MM.1S (cell line): ENCODE data around the gene C22orf23.
A peak's percentile ranks its signal among the peaks of the same experiment; 100 is the strongest.

Source experiments
- DNase-seq: peaks from one replicate; pipeline ENCODE4 v3.0.0-alpha.2; 2015
- H2AFZ ChIP-seq: fragments of 300-600 bp; sonication (generic); 2 replicates; pipeline ENCODE4 v1.6.0; 2016; ENCODE audit warnings: antibody characterized with exemption, low read length
- H3F3A ChIP-seq: fragments of 300-600 bp; sonication (generic); 2 replicates; pipeline ENCODE4 v1.6.1; 2016; ENCODE audit warnings: mild to moderate bottlenecking, antibody characterized with exemption, low read length, moderate library complexity, mixed read lengths; ENCODE audit not compliant: insufficient read depth
- H3K27ac ChIP-seq: fragments of 300-600 bp; sonication (generic); 2 replicates; pipeline ENCODE4 v1.5.1; 2016; ENCODE audit warnings: mild to moderate bottlenecking, low read length
- H3K27me3 ChIP-seq: fragments of 300-600 bp; sonication (generic); replicated peaks from 2 replicates; pipeline ENCODE4 v1.6.0; 2016; ENCODE audit warnings: low read length; ENCODE audit not compliant: insufficient read depth
- H3K36me3 ChIP-seq: fragments of 300-600 bp; sonication (generic); replicated peaks from 2 replicates; pipeline ENCODE4 v1.6.1; 2016; ENCODE audit warnings: mild to moderate bottlenecking, low read length, mixed read lengths; ENCODE audit not compliant: insufficient read depth
- H3K4me1 ChIP-seq: fragments of 300-600 bp; sonication (generic); 2 replicates; pipeline ENCODE4 v1.6.1; 2016; ENCODE audit warnings: low read length, mixed read lengths
- H3K4me2 ChIP-seq: fragments of 300-600 bp; sonication (generic); 2 replicates; pipeline ENCODE4 v1.6.0; 2016; ENCODE audit warnings: low read depth, low read length
- H3K4me3 ChIP-seq: fragments of 300-600 bp; sonication (generic); 2 replicates; pipeline ENCODE4 v1.5.1; 2016; ENCODE audit warnings: low read length, mixed read lengths
- H3K79me2 ChIP-seq: fragments of 300-600 bp; sonication (generic); 2 replicates; pipeline ENCODE4 v1.6.1; 2016; ENCODE audit warnings: mixed run types, low read length, mixed read lengths
- H3K9ac ChIP-seq: fragments of 300-600 bp; sonication (generic); 2 replicates; pipeline ENCODE4 v1.6.1; 2016; ENCODE audit warnings: low read length, mixed read lengths
- H3K9me2 ChIP-seq: fragments of 300-600 bp; sonication (generic); replicated peaks from 2 replicates; pipeline ENCODE4 v1.6.1; 2016; ENCODE audit warnings: mild to moderate bottlenecking, low read length, mixed read lengths; ENCODE audit not compliant: insufficient read depth
- H3K9me3 ChIP-seq: fragments of 300-600 bp; sonication (generic); replicated peaks from 2 replicates; pipeline ENCODE4 v1.6.1; 2016; ENCODE audit warnings: mild to moderate bottlenecking, low read length, mixed read lengths; ENCODE audit not compliant: insufficient read depth
- H4K20me1 ChIP-seq: fragments of 300-600 bp; sonication (generic); 2 replicates; pipeline ENCODE4 v1.6.1; 2016; ENCODE audit warnings: mild to moderate bottlenecking, low read length, moderate library complexity, mixed read lengths; ENCODE audit not compliant: insufficient read depth
- EZH2 ChIP-seq: fragments of 300-600 bp; sonication (generic); optimal IDR thresholded peaks from 2 replicates; pipeline ENCODE3; 2017; ENCODE audit warnings: low read depth, mild to moderate bottlenecking, antibody characterized with exemption, low read length, mixed read lengths
- EZH2phosphoT487 ChIP-seq: fragments of 300-600 bp; sonication (generic); IDR thresholded peaks from 2 replicates; pipeline ENCODE4 v1.6.1; 2018; ENCODE audit warnings: antibody characterized with exemption, low read length
- TF ChIP-seq, protein P1 (sequence below): fragments of 300-600 bp; sonication (generic); IDR thresholded peaks from 2 replicates; pipeline ENCODE4 v1.5.1; 2016; ENCODE audit warnings: antibody characterized with exemption, low read length, mixed read lengths

The C22orf23 gene

DNA sequence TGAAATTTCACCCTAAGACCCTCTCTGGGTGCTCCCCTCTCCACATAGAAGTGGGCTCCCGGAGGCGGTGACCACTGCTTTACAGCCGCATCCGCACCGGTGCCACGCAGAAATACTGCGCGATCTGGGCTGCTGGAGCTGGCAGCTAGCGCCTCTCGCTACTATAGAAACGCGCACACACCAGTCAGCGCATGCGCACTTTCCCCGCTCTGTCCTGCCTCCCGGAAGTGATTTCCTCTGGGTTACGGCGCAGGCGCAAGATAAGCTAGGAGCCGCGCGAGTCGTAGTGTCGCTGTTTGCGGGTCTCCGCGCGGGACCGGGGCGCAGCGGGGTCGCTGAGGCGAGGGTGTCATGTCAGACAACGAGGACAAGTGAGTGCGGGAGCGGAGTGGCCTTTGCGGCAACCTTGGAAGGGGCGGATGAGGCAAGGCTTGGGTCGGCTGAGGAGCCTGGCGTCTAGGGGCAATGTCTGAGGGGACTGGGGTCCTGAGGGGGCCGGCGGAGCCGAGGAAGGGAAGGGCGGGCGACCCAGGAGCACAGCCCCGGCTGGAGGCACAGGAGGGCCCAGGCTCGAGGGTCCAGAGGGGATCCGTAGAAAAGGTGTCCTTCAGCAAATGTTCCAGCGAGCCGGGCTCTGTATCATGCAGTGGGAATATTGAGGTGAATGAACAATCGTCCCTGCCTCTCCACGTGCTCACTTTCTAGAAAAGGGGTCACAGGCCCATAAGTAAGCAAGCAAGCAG, at the start of gene C22orf23, which contains the start of gene POLR2F:
Gene C22orf23, minus strand, starts transcription at position 165 of the 743 bp plus-strand sequence. CDS start 452 bp downstream, outside the sequence.
Gene POLR2F, plus strand, starts transcription at position 263 of the 743 bp plus-strand sequence. Its CDS starts 89 bp downstream, at position 352.
- TF ChIP-seq EZH2: no peak
- no peaks in the 10 kb centered on the region for H3K9me2 ChIP-seq
- peaks cover 7% of the 10 kb centered on the region for H3K4me1 ChIP-seq
- no peaks in the 10 kb centered on the region for H4K20me1 ChIP-seq
- peak; percentile 98 for DNase-seq
- no peaks in the 10 kb centered on the region; the same call in 1 of the 2 replicates for H3K27me3 ChIP-seq
- peak within 1 kb of the TSS; percentile 98 for H2AFZ ChIP-seq
- H3K4me2 ChIP-seq: peak within 1 kb of the TSS; percentile 100
- peaks cover 36% of the 10 kb centered on the region for H3K79me2 ChIP-seq
- H3F3A ChIP-seq: no peaks in the 10 kb centered on the region
- peak within 1 kb of the TSS; percentile 98 for H3K4me3 ChIP-seq
- no peaks in the 10 kb centered on the region for H3K9me3 ChIP-seq
- H3K9ac ChIP-seq: peak within 1 kb of the TSS; percentile 84
- peaks cover 2% of the 10 kb centered on the region for H3K36me3 ChIP-seq
- H3K27ac ChIP-seq: no peak within 1 kb of the TSS

DNA sequence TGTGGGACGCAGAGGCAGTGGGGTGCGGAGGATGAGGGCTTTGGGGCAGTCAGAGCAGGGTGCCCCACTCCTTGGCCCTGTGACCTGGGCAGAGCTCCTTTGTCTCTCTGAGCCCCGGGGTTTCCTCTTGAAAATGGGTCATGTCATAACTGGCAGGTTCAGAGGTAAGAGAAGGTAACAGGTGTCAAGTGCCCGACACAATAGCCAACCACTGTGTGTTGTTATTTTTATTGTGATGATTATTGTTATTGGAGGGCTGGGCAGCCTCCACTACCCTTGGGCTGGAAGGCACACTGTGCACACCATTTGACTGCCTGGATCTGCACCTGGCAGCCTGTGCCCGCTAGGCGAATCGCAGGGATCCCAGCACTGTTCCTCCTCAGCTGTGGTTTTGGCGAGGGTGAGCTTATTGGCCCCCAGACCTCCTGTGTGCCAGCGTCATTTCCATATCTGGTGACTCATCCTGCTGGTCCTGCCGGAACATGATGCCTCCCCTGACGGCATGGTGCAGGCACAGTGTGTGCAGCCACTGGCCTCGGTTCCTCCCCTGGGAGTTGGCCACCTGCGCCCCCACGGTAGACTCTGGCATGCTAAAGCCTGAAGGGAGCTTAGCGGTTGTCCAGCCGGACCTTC, 46.4 kb upstream of the C22orf23 start:
- Histone ChIP-seq H3K79me2 (no peaks in the 10 kb centered on the region), H3K27ac (no peak overlapping the region), H3K9me2 (no peaks in the 10 kb centered on the region), H3K4me2 (no peak overlapping the region), H2AFZ (no peak overlapping the region), H3K9ac (no peak overlapping the region), H3K4me3 (no peak overlapping the region), H3K9me3 (no peaks in the 10 kb centered on the region), H3K27me3 (no peaks in the 10 kb centered on the region), H3K36me3 (no peaks in the 10 kb centered on the region), H4K20me1 (no peaks in the 10 kb centered on the region), H3F3A (no peaks in the 10 kb centered on the region), H3K4me1 (no peaks in the 10 kb centered on the region)
- TF ChIP-seq, protein P1, sequence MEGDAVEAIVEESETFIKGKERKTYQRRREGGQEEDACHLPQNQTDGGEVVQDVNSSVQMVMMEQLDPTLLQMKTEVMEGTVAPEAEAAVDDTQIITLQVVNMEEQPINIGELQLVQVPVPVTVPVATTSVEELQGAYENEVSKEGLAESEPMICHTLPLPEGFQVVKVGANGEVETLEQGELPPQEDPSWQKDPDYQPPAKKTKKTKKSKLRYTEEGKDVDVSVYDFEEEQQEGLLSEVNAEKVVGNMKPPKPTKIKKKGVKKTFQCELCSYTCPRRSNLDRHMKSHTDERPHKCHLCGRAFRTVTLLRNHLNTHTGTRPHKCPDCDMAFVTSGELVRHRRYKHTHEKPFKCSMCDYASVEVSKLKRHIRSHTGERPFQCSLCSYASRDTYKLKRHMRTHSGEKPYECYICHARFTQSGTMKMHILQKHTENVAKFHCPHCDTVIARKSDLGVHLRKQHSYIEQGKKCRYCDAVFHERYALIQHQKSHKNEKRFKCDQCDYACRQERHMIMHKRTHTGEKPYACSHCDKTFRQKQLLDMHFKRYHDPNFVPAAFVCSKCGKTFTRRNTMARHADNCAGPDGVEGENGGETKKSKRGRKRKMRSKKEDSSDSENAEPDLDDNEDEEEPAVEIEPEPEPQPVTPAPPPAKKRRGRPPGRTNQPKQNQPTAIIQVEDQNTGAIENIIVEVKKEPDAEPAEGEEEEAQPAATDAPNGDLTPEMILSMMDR: no peak
- TF ChIP-seq EZH2 (no peak), EZH2phosphoT487 (no peak)
- no peak for DNase-seq

DNA sequence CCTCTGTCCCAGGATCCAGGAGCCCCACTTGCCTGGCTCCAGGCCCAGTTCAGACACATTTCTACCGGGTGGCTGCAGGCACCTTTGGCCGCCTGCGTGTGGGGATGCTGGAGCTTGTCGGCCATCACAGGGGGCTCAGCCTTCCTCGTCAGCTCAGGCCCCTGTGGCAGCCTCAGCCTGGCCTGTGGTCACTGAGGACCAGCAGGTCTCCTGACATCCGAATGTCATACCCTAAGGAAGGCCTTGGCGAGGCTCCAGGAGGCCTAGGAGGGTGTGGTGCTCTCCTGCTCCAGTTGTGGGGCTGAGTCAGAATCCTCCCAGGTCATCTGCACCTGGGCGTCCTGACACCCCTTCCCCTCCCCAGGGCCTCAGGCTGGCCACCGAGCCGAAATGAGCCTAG, 45.8 kb upstream of the C22orf23 start:
- no peaks in the 10 kb centered on the region for H3K4me1 ChIP-seq
- no peaks in the 10 kb centered on the region for H3K9me2 ChIP-seq
- H3F3A ChIP-seq: no peaks in the 10 kb centered on the region
- no peak overlapping the region for H3K27ac ChIP-seq
- no peaks in the 10 kb centered on the region for H4K20me1 ChIP-seq
- no peak overlapping the region for H3K4me3 ChIP-seq
- no peaks in the 10 kb centered on the region for H3K27me3 ChIP-seq
- H2AFZ ChIP-seq: no peak overlapping the region
- no peak for DNase-seq
- H3K36me3 ChIP-seq: no peaks in the 10 kb centered on the region
- no peaks in the 10 kb centered on the region for H3K9me3 ChIP-seq
- TF ChIP-seq EZH2: no peak
- TF ChIP-seq, protein P1: no peak
- no peak for TF ChIP-seq EZH2phosphoT487
- no peak overlapping the region for H3K9ac ChIP-seq
- H3K79me2 ChIP-seq: no peaks in the 10 kb centered on the region
- H3K4me2 ChIP-seq: no peak overlapping the region

DNA sequence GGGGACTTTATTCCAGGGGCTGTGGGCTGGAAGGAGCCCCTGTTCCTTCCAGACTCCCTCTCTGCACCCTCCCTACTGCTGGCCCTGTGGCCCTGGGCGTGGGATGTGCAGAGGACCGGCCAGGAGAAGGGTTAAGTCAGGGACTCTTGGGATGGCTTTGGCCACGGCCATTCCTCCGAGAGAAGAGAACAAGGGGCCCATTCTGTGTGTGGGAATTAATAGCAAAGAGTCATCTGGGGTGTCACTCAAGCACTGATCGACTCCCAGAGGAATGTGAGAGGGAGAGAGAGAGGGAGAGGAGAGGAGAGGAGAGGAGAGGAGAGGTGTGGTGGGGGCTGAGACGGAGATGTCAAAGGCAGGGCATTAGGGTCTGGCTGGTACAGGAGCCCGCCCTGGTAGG, 45.1 kb upstream of the C22orf23 start:
- Histone ChIP-seq H3K9me3 (no peaks in the 10 kb centered on the region), H3K4me2 (no peak overlapping the region), H3K36me3 (no peaks in the 10 kb centered on the region), H3K79me2 (no peaks in the 10 kb centered on the region), H3F3A (no peaks in the 10 kb centered on the region), H3K27me3 (no peaks in the 10 kb centered on the region), H3K9me2 (no peaks in the 10 kb centered on the region), H3K27ac (no peak overlapping the region), H2AFZ (no peak overlapping the region), H3K4me3 (no peak overlapping the region), H4K20me1 (no peaks in the 10 kb centered on the region), H3K4me1 (no peaks in the 10 kb centered on the region), H3K9ac (no peak overlapping the region)
- no peak for TF ChIP-seq EZH2
- TF ChIP-seq EZH2phosphoT487: no peak
- TF ChIP-seq, protein P1: no peak
- no peak for DNase-seq
